Endothelial cell of umbilical vein (primary cell): ENCODE measurements around the gene GSTM4. TPM values are rescaled to one million over a fixed set of nuclear protein-coding genes. Genes with fewer than 3 reads are reported as not detected.

Source experiments
- BruUV-seq: library from RNA; stranded (reverse); fragments of 400-500 nt; replicated peaks from 2 replicates; lab custom pipeline; 2021; lab: Mats Ljungman, UMichigan
- CTCF ChIA-PET: fragments of 300-600, 350-600 bp; sonication (Branson Sonifier 250); formaldehyde crosslinking; loops from one replicate; lab custom pipeline; 2021; ENCODE audit warnings: antibody characterized with exemption, inconsistent platforms; lab: Charles Lee
- POLR2A ChIA-PET: fragments of 300-600, 350-600 bp; sonication (Branson Sonifier 250); formaldehyde crosslinking; loops from one replicate; lab custom pipeline; 2021; ENCODE audit warnings: antibody characterized with exemption, inconsistent platforms; lab: Charles Lee
- DNase-seq: peaks from one replicate; pipeline ENCODE4 v3.0.0-alpha.2; 2011; ENCODE audit warnings: low read depth, low spot score
- FAIRE-seq: peaks from 2 replicates; lab custom pipeline; 2011; peaks lifted over from hg19 to GRCh38; lab: Jason Lieb, UNC
- H2AFZ ChIP-seq: 2 replicates; pipeline ENCODE4 v1.6.0; 2012; ENCODE audit warnings: low read depth, low read length, control low read depth, inconsistent platforms
- H3K27ac ChIP-seq: 2 replicates; pipeline ENCODE4 v1.5.1; 2011; ENCODE audit warnings: low read depth, mild to moderate bottlenecking, control low read depth, low read length, moderate library complexity; ENCODE audit not compliant: insufficient read depth
- H3K27me3 ChIP-seq, 2 experiments: 2 replicates each; pipeline versions ENCODE4 v1.6.0 to v1.6.1; 2011; ENCODE audit warnings: low read length in 2 of 2, mixed read lengths in 1 of 2; ENCODE audit not compliant: control insufficient read depth in 2 of 2, insufficient read depth in 2 of 2
- H3K36me3 ChIP-seq, 2 experiments: 2 replicates in 1 of 2; 3 replicates in 1 of 2; pipeline ENCODE4 v1.5.1; 2011; ENCODE audit warnings: low read length in 2 of 2, mild to moderate bottlenecking in 1 of 2, moderate library complexity in 1 of 2; ENCODE audit not compliant: control insufficient read depth in 2 of 2, insufficient read depth in 2 of 2; ENCODE audit errors: extremely low read depth in 1 of 2
- H3K4me1 ChIP-seq: 3 replicates; pipeline ENCODE4 v1.5.1; 2011; ENCODE audit warnings: mild to moderate bottlenecking, low read length; ENCODE audit not compliant: control insufficient read depth, insufficient read depth; ENCODE audit errors: extremely low read depth
- H3K4me2 ChIP-seq: 2 replicates; pipeline ENCODE4 v1.6.1; 2011; ENCODE audit warnings: low read length, control low read depth, mixed read lengths; ENCODE audit not compliant: insufficient read depth
- H3K4me3 ChIP-seq, 3 experiments: fragments of 200-600 bp in 1 of 3; sonication (generic), shearing (Covaris generic) in 1 of 3; replicated peaks in 1 of 3; 2 replicates each; pipeline ENCODE4 v1.5.1; 2011 to 2016; ENCODE audit warnings: control low read depth in 3 of 3, low read length in 3 of 3, mild to moderate bottlenecking in 2 of 3, inconsistent platforms in 1 of 3, low read depth in 1 of 3, moderate library complexity in 1 of 3; ENCODE audit not compliant: insufficient read depth in 1 of 3
- H3K79me2 ChIP-seq: 2 replicates; pipeline ENCODE4 v1.6.0; 2012; ENCODE audit warnings: low read length, inconsistent platforms; ENCODE audit not compliant: control insufficient read depth, insufficient read depth
- H3K9ac ChIP-seq: replicated peaks from 2 replicates; pipeline ENCODE3; 2011; ENCODE audit warnings: low read length, control low read depth; ENCODE audit not compliant: insufficient read depth; ENCODE audit errors: extremely low read depth
- H3K9me1 ChIP-seq: replicated peaks from 3 replicates; pipeline ENCODE4 v1.6.0; 2011; ENCODE audit warnings: mild to moderate bottlenecking, low read length; ENCODE audit not compliant: control insufficient read depth, insufficient read depth; ENCODE audit errors: extremely low read depth
- H3K9me3 ChIP-seq: replicated peaks from 2 replicates; pipeline ENCODE4 v1.5.1; 2012; ENCODE audit warnings: low read length, inconsistent platforms; ENCODE audit not compliant: control insufficient read depth, insufficient read depth
- H4K20me1 ChIP-seq: replicated peaks from 2 replicates; pipeline ENCODE3; 2011; ENCODE audit warnings: mild to moderate bottlenecking, low read length; ENCODE audit not compliant: control insufficient read depth, insufficient read depth; ENCODE audit errors: extremely low read depth
- EZH2 ChIP-seq: IDR thresholded peaks from 2 replicates; pipeline ENCODE4 v1.6.1; 2012; ENCODE audit warnings: borderline replicate concordance, low read depth, mild to moderate bottlenecking, moderate library complexity, low read length, inconsistent platforms; ENCODE audit not compliant: severe bottlenecking
- FOS ChIP-seq: IDR thresholded peaks from 2 replicates; pipeline ENCODE4 v1.6.1; 2011; ENCODE audit warnings: mild to moderate bottlenecking, low read length, moderate library complexity, borderline replicate concordance; ENCODE audit not compliant: insufficient read depth
- GATA2 ChIP-seq: IDR thresholded peaks from 2 replicates; pipeline ENCODE4 v1.7.0; 2011; ENCODE audit warnings: low read depth, mild to moderate bottlenecking, moderate library complexity, mixed read lengths, low read length; ENCODE audit not compliant: insufficient read length, insufficient read depth
- JUN ChIP-seq: IDR thresholded peaks from 2 replicates; pipeline ENCODE4 v1.6.1; 2011; ENCODE audit warnings: borderline replicate concordance, low read depth; ENCODE audit not compliant: insufficient read length, insufficient read depth
- MAX ChIP-seq: IDR thresholded peaks from 2 replicates; pipeline ENCODE4 v1.6.1; 2011; ENCODE audit not compliant: insufficient read depth, insufficient read length
- MYC ChIP-seq: IDR thresholded peaks from one replicate; pipeline ENCODE4 v1.6.1; 2011; ENCODE audit warnings: mild to moderate bottlenecking, low read depth, low read length
- POLR2A ChIP-seq: IDR thresholded peaks from 2 replicates; pipeline ENCODE4 v1.6.1; 2012; ENCODE audit warnings: low read depth, mild to moderate bottlenecking, control low read depth, low read length
- POLR2AphosphoS5 ChIP-seq: IDR thresholded peaks from 2 replicates; pipeline ENCODE4 v1.6.1; 2012; ENCODE audit warnings: low read depth, mild to moderate bottlenecking, control low read depth, low read length, moderate library complexity; ENCODE audit not compliant: insufficient read depth
- dilution Hi-C: fragments of 300-500 bp; cut with MboI; formaldehyde crosslinking; loops from one replicate; pipeline ENCODE4 v1.15.0; 2019; ENCODE audit warnings: low sequenced_read_pairs; ENCODE audit not compliant: extremely low pct_ligation_motif_present
- intact Hi-C: fragments of 100-400 bp; cut with micrococcal nuclease; formaldehyde crosslinking; loops from one replicate; pipeline ENCODE4 v1.10.0; 2022
- polyA plus RNA-seq, 4 experiments: library from polyadenylated mRNA; depleted of rRNA in 3 of 4; stranded (reverse) in 3 of 4; unstranded in 1 of 4; fragments of >200 nt; gene quantifications; 2 replicates each; pipeline versions ENCODE4 v1.2.1 to v1.2.3, GENCODE V29; 2011 to 2012; ENCODE audit warnings: missing spikeins in 1 of 4
- total RNA-seq: library from RNA; stranded (reverse); gene quantifications from 2 replicates; pipeline ENCODE4 v1.2.3, GENCODE V29; 2021
- TF ChIP-seq, protein P1 (sequence below), 2 donors: IDR thresholded peaks; 1 replicate in 1 of 2; 2 replicates in 1 of 2; pipeline ENCODE4 v1.5.1; 2011; ENCODE audit warnings: low read length in 2 of 2, mild to moderate bottlenecking in 2 of 2, moderate library complexity in 2 of 2, control low read depth in 1 of 2, inconsistent platforms in 1 of 2, low read depth in 1 of 2; ENCODE audit not compliant: insufficient read depth in 1 of 2; ENCODE audit errors: extremely low read depth in 1 of 2

The GSTM4 gene
- total and polyA plus RNA-seq, 2 donors (not counting 3 experiments of a cell fraction or from before 2014, with no cell fraction given): 9.5 to 11.6 TPM

DNA sequence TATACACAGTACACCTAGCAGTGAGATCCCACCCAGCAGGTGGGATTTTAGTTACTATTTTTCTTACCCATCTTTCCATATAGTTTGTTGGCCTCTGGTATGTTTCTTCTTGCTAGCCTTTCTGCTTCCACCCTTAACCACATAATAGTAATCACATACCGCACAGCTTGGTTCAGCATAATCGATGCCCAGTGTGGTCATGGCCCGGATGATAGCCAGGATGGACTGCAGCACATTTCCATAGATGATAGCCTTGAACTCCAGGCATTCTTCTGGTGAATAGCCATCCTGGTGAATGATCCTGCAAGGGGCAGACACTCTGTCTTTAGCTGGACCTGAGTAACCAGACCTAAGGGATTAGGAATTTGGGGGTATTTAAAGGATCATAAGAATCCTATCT, 46.0 kb upstream of the GSTM4 start:
- intact Hi-C loops: loop anchor here (10.0 kb wide), 1 partner anchor 125 kb away; the partner anchor contains the start of gene ATXN7L2
- no peak overlapping the region for H3K9ac ChIP-seq

More for the DNA sequence above, 46.0 kb upstream of the GSTM4 start:
- DNase-seq (no peak), FAIRE-seq (no peak)
- H3K27ac ChIP-seq: no peak overlapping the region
- ChIA-PET POLR2A (interaction anchor here (0.6 kb wide), 1 partner anchor 46 kb away, joined by 3 read pairs; no protein-coding TSS in a partner anchor), CTCF (interaction anchor here (1.0 to 1.9 kb wide), 4 partner anchors 9 to 164 kb away, joined by 3 to 4 read pairs (median 3); no protein-coding TSS in a partner anchor)
- H2AFZ ChIP-seq: no peak overlapping the region
- no peak overlapping the region for H3K4me3 ChIP-seq
- H3K4me1 ChIP-seq: peaks cover 21% of the 10 kb centered on the region
- H4K20me1 ChIP-seq: no peaks in the 10 kb centered on the region
- no peaks in the 10 kb centered on the region for H3K36me3 ChIP-seq
- no peaks in the 10 kb centered on the region for H3K79me2 ChIP-seq
- no TSS peak for BruUV-seq
- no peaks in the 10 kb centered on the region for H3K27me3 ChIP-seq
- dilution Hi-C loops: no loop called here
- H3K9me1 ChIP-seq: no peaks in the 10 kb centered on the region
- TF ChIP-seq POLR2AphosphoS5 (no peak), MYC (no peak), EZH2 (no peak), JUN (no peak), MAX (no peak), POLR2A (no peak), GATA2 (no peak), FOS (no peak)
- TF ChIP-seq, protein P1, sequence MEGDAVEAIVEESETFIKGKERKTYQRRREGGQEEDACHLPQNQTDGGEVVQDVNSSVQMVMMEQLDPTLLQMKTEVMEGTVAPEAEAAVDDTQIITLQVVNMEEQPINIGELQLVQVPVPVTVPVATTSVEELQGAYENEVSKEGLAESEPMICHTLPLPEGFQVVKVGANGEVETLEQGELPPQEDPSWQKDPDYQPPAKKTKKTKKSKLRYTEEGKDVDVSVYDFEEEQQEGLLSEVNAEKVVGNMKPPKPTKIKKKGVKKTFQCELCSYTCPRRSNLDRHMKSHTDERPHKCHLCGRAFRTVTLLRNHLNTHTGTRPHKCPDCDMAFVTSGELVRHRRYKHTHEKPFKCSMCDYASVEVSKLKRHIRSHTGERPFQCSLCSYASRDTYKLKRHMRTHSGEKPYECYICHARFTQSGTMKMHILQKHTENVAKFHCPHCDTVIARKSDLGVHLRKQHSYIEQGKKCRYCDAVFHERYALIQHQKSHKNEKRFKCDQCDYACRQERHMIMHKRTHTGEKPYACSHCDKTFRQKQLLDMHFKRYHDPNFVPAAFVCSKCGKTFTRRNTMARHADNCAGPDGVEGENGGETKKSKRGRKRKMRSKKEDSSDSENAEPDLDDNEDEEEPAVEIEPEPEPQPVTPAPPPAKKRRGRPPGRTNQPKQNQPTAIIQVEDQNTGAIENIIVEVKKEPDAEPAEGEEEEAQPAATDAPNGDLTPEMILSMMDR (IDR thresholded peaks at IDR 0.05; ENCODE audit: extremely low read depth in 1 of 2, insufficient read depth in 1 of 2, low read depth in 1 of 2, low read length in 2 of 2): no peak
- H3K4me2 ChIP-seq: no peak overlapping the region
- no peaks in the 10 kb centered on the region for H3K9me3 ChIP-seq
